NK-92 treated with Interleukin-12 subunit alpha and Interleukin-12 subunit beta, amount 100 ng/mL, for 24 hours (cell line): ENCODE results near the gene C16orf96.

Source experiments
- DNase-seq: peaks from one replicate; lab custom pipeline; 2025; lab: John Stamatoyannopoulos, UW

Gene C16orf96

DNA sequence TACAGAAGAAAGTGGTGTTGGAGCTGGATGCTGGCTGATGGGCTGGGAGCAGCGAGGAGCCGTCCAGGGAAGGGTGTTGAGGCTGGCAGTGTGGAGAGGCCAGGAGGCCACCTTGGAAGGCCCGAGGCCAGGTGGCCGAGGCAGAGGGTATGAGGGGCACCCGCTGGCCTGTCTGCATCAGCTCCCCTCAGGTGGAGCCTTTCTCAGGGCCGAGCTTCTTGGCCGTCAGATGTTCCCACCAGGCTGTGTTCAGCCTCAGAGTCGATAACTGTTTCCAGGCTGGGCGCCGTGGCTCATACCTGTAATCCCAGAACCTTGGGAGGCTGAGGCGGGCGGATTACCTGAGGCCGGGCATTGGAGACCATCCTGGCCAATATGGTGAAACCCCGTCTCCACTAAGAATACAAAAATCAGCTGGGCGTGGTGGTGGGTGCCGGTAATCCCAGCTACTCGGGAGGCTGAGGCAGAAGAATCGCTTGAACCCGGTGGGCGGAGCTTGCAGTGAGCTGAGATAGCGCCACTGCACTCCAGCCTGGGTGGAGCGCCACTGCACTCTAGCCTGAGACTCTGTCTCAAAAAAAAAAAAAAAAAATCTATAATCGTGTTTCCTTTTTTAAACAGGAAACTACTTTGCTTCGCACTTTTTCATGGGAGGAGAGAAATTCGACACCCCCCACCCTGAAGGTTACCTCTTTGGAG is 93.8 kb downstream of the C16orf96 start:
- DNase-seq: no peak
